PC-9 (cell line): ENCODE data around the gene MPPED2. TPM values are rescaled to one million over a fixed set of nuclear protein-coding genes. Genes with fewer than 3 reads are reported as not detected.

Source experiments
- BruUV-seq: library from RNA; stranded (reverse); fragments of 400-500 nt; replicated peaks from 2 replicates; lab custom pipeline; 2021; lab: Mats Ljungman, UMichigan
- CTCF ChIA-PET: fragments of 300-600 bp; sonication (Branson Sonifier 250); formaldehyde crosslinking; loops from one replicate; lab custom pipeline; 2022; ENCODE audit warnings: antibody characterized with exemption; lab: Charles Lee
- POLR2A ChIA-PET: fragments of 300-600 bp; sonication (Branson Sonifier 250); formaldehyde crosslinking; loops from one replicate; lab custom pipeline; 2022; ENCODE audit warnings: antibody characterized with exemption; ENCODE audit not compliant: unreplicated experiment; lab: Charles Lee
- DNase-seq, 2 experiments: peaks; one replicate each; pipeline versions ENCODE4 v3.0.0 to v3.0.0-alpha.2; 2015 to 2022; ENCODE audit warnings: mixed read lengths in 1 of 2
- H2AFZ ChIP-seq: fragments of 200-600 bp; sonication (generic); 2 replicates; pipeline ENCODE4 v1.8.1; 2017; ENCODE audit warnings: antibody characterized with exemption
- H3F3A ChIP-seq: fragments of 200-600 bp; sonication (generic); 2 replicates; pipeline ENCODE4 v1.8.1; 2017; ENCODE audit warnings: antibody characterized with exemption, mild to moderate bottlenecking, low read depth; ENCODE audit not compliant: insufficient read depth
- H3K27ac ChIP-seq: fragments of 200-600 bp; sonication (generic); 2 replicates; pipeline ENCODE4 v1.6.1; 2016; ENCODE audit warnings: mixed run types
- H3K27me3 ChIP-seq: fragments of 200-600 bp; sonication (generic); 2 replicates; pipeline ENCODE4 v1.6.1; 2016; ENCODE audit warnings: low read depth, mixed run types; ENCODE audit not compliant: insufficient read depth
- H3K36me3 ChIP-seq: fragments of 200-600 bp; sonication (generic); 2 replicates; pipeline ENCODE4 v1.6.1; 2016; ENCODE audit warnings: low read depth, mixed run types
- H3K4me1 ChIP-seq: fragments of 200-600 bp; sonication (generic); replicated peaks from 2 replicates; pipeline ENCODE4 v1.6.1; 2016; ENCODE audit warnings: mixed run types; ENCODE audit not compliant: insufficient read depth
- H3K4me2 ChIP-seq: fragments of 200-600 bp; sonication (generic); 2 replicates; pipeline ENCODE4 v1.6.1; 2017; ENCODE audit warnings: mixed run types
- H3K4me3 ChIP-seq: fragments of 200-600 bp; sonication (generic); 2 replicates; pipeline ENCODE4 v1.6.1; 2016; ENCODE audit warnings: mixed run types
- H3K79me2 ChIP-seq: fragments of 200-600 bp; sonication (generic); 2 replicates; pipeline ENCODE4 v1.6.1; 2017; ENCODE audit warnings: low read depth, mixed run types
- H3K9me2 ChIP-seq: fragments of 200-600 bp; sonication (generic); 2 replicates; pipeline ENCODE4 v1.8.1; 2017; ENCODE audit warnings: mild to moderate bottlenecking; ENCODE audit not compliant: insufficient read depth
- H3K9me3 ChIP-seq: fragments of 200-600 bp; sonication (generic); 2 replicates; pipeline ENCODE4 v1.8.1; 2016; ENCODE audit warnings: low read depth; ENCODE audit not compliant: insufficient read depth
- H4K20me1 ChIP-seq: fragments of 200-600 bp; sonication (generic); 2 replicates; pipeline ENCODE4 v1.8.1; 2017; ENCODE audit not compliant: insufficient read depth
- CTCF ChIP-seq: fragments of 200-600 bp; sonication (generic); conservative IDR thresholded peaks from 2 replicates; pipeline ENCODE4 v1.6.1; 2017; ENCODE audit warnings: mixed run types, antibody characterized with exemption, mild to moderate bottlenecking, moderate library complexity
- EZH2 ChIP-seq: fragments of 200-600 bp; sonication (generic); IDR thresholded peaks from 2 replicates; pipeline ENCODE4 v1.8.0; 2017; ENCODE audit warnings: antibody characterized with exemption, low read depth
- intact Hi-C: fragments of 100-400 bp; cut with micrococcal nuclease; formaldehyde crosslinking; loops from one replicate; pipeline ENCODE4 v1.10.0; 2022; ENCODE audit not compliant: unreplicated experiment
- total RNA-seq: library from RNA; stranded (reverse); gene quantifications from 2 replicates; pipeline ENCODE4 v1.2.3, GENCODE V29; 2021

Gene MPPED2
- total RNA-seq, 1 experiment from 2014 or later: not detected

- Histone ChIP-seq H3K79me2 (no peaks in the 10 kb centered on the region), H3K4me2 (no peak overlapping the region), H3F3A (no peaks in the 10 kb centered on the region), H2AFZ (no peak overlapping the region), H3K4me1 (no peaks in the 10 kb centered on the region), H4K20me1 (no peaks in the 10 kb centered on the region), H3K36me3 (no peaks in the 10 kb centered on the region), H3K4me3 (no peak overlapping the region), H3K27ac (no peak overlapping the region), H3K27me3 (peaks cover 43% of the 10 kb centered on the region), H3K9me2 (no peaks in the 10 kb centered on the region), H3K9me3 (no peaks in the 10 kb centered on the region)
- intact Hi-C loops: no loop called here
- CTCF ChIA-PET: no interaction called here
- DNase-seq: no peak
- POLR2A ChIA-PET: interaction anchor here (0.6 kb wide), 1 partner anchor 43 kb away, joined by 11 read pairs; no protein-coding TSS in a partner anchor
- TF ChIP-seq EZH2: no peak
- BruUV-seq: no TSS peak
These were observed 127.6 kb downstream of the MPPED2 start for GRCh38 chr11:30458541-30458940.

DNA sequence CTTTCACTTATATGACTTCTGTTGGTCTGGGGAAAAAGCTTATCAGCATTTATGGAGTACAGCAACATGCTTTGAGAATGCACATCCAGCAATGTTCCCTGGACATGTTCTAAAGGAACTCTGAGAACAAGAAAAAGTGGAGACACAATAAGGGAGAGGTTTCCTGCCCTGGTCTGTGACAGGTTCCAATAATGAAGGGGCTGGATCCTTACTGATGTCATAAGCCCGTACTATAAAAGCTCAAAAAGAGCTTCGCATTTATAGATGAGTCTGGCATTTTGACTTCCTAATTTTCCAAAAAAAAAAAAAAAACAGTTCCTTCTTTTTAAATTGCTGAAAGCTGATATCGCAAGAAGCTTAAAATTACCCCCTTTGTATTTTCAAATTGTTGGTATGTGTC, 129.1 kb downstream of the MPPED2 start:
- ChIA-PET POLR2A (no interaction called here), CTCF (no interaction called here)
- BruUV-seq: no TSS peak

GRCh38 chr11:30455025-30455424, 131.1 kb downstream of the MPPED2 start:
- ChIA-PET CTCF (no interaction called here), POLR2A (no interaction called here)
- intact Hi-C loops: no loop called here
- no peak overlapping the region for H3K27ac ChIP-seq
- no peak for DNase-seq
- no TSS peak for BruUV-seq
- H3F3A ChIP-seq: no peaks in the 10 kb centered on the region
- no peak overlapping the region for H3K4me2 ChIP-seq
- H3K27me3 ChIP-seq: peaks cover 69% of the 10 kb centered on the region
- H2AFZ ChIP-seq: no peak overlapping the region
- no peaks in the 10 kb centered on the region for H4K20me1 ChIP-seq
- TF ChIP-seq CTCF: no peak
- TF ChIP-seq EZH2: no peak
- H3K79me2 ChIP-seq: no peaks in the 10 kb centered on the region
- H3K9me3 ChIP-seq: no peaks in the 10 kb centered on the region
- H3K9me2 ChIP-seq: no peaks in the 10 kb centered on the region
- no peaks in the 10 kb centered on the region for H3K36me3 ChIP-seq
- H3K4me1 ChIP-seq: no peaks in the 10 kb centered on the region
- no peak overlapping the region for H3K4me3 ChIP-seq

More for the DNA sequence above, 129.1 kb downstream of the MPPED2 start:
- H3K27ac ChIP-seq: no peak overlapping the region
- H3K9me2 ChIP-seq: no peaks in the 10 kb centered on the region
- no peak for DNase-seq
- no peak for TF ChIP-seq CTCF
- no peak for TF ChIP-seq EZH2
- H3K36me3 ChIP-seq: no peaks in the 10 kb centered on the region
- intact Hi-C loops: no loop called here
- no peaks in the 10 kb centered on the region for H4K20me1 ChIP-seq
- H3K9me3 ChIP-seq: no peaks in the 10 kb centered on the region
- no peak overlapping the region for H3K4me3 ChIP-seq
- no peaks in the 10 kb centered on the region for H3K4me1 ChIP-seq
- peaks cover 53% of the 10 kb centered on the region for H3K27me3 ChIP-seq
- no peaks in the 10 kb centered on the region for H3K79me2 ChIP-seq
- no peak overlapping the region for H3K4me2 ChIP-seq
- no peak overlapping the region for H2AFZ ChIP-seq
- no peaks in the 10 kb centered on the region for H3F3A ChIP-seq

- intact Hi-C loops: no loop called here
- peaks cover 69% of the 10 kb centered on the region for H3K27me3 ChIP-seq
- POLR2A ChIA-PET: no interaction called here
- H4K20me1 ChIP-seq: no peaks in the 10 kb centered on the region
- TF ChIP-seq CTCF (no peak), EZH2 (no peak)
- no peaks in the 10 kb centered on the region for H3K4me1 ChIP-seq
- no peak overlapping the region for H2AFZ ChIP-seq
- no peak overlapping the region for H3K4me3 ChIP-seq
- no TSS peak for BruUV-seq
- CTCF ChIA-PET: no interaction called here
- no peaks in the 10 kb centered on the region for H3K36me3 ChIP-seq
- no peak for DNase-seq
- H3K27ac ChIP-seq: no peak overlapping the region
- no peak overlapping the region for H3K4me2 ChIP-seq
- no peaks in the 10 kb centered on the region for H3K79me2 ChIP-seq
- no peaks in the 10 kb centered on the region for H3K9me2 ChIP-seq
- no peaks in the 10 kb centered on the region for H3K9me3 ChIP-seq
- no peaks in the 10 kb centered on the region for H3F3A ChIP-seq
These were observed 131.6 kb downstream of the MPPED2 start for GRCh38 chr11:30454541-30454940.
